Gastrocnemius medialis (tissue), 4 donors: ENCODE measurements around the gene EN1.

Experiments used
- CTCF ChIP-seq, 5 experiments: fragments of 450-650 bp in 3 of 5; fragments of 200-600 bp in 2 of 5; sonication (generic) in 2 of 5; IDR thresholded peaks in 4 of 5; conservative IDR thresholded peaks in 1 of 5; 1 replicate in 4 of 5; 2 replicates in 1 of 5; pipeline ENCODE4 v1.5.1; 2016 to 2019; ENCODE audit warnings: antibody characterized with exemption in 5 of 5, mild to moderate bottlenecking in 3 of 5, moderate library complexity in 3 of 5
- POLR2A ChIP-seq, 2 donors: fragments of 450-650 bp; IDR thresholded peaks; one replicate each; pipeline ENCODE4 v1.6.1; 2017; ENCODE audit warnings: antibody characterized with exemption in 2 of 2, mild to moderate bottlenecking in 2 of 2, moderate library complexity in 2 of 2

GRCh38 chr2:118830118-118830517, 17.3 kb downstream of the EN1 start:
- TF ChIP-seq CTCF (IDR thresholded peaks at IDR 0.05 in 4 of 5, conservative IDR thresholded peaks at IDR 0.05 in 1 of 5) = no peak
- no peak for TF ChIP-seq POLR2A (IDR thresholded peaks at IDR 0.05)
